ENCODE data around the gene SEMA4F. TPM values are rescaled to one million over a fixed set of nuclear protein-coding genes. Genes with fewer than 3 reads are reported as not detected.

The SEMA4F gene
- total and polyA plus RNA-seq, 2 donors from 2014 or later, result 5.2 to 10.8 TPM

GRCh38 chr2:74646834-74647482, 7.1 kb upstream of the SEMA4F start:
- FAIRE-seq (no peak), DNase-seq (peak in 1 of 5 donors; percentile 9)
- H3K4me3 ChIP-seq (ENCODE audit: low read length in 3 of 3), result no peak overlapping the region
- H3K27me3 ChIP-seq (ENCODE audit: control insufficient read depth, insufficient read depth, low read length), result peaks cover 4% of the 10 kb centered on the region
- no peaks in the 10 kb centered on the region for H3K4me1 ChIP-seq (ENCODE audit: control insufficient read depth in 2 of 3, insufficient read depth in 2 of 3, low read depth in 1 of 3, low read length in 3 of 3)
- no peaks in the 10 kb centered on the region for H3K9me3 ChIP-seq (ENCODE audit: control insufficient read depth in 2 of 3, insufficient read depth in 1 of 3, low read length in 3 of 3)
- no peak overlapping the region for H3K9ac ChIP-seq (ENCODE audit: low read length in 3 of 3)
- TF ChIP-seq CTCF (IDR thresholded peaks at IDR 0.05; ENCODE audit: borderline replicate concordance, extremely low read depth, insufficient read depth), result no peak
- intact Hi-C loops (cut with DNase I), result no loop called here
- no peak overlapping the region for H3K27ac ChIP-seq (ENCODE audit: low read depth in 2 of 2, low read length in 2 of 2)
- H3K36me3 ChIP-seq (ENCODE audit: control insufficient read depth in 2 of 3, insufficient read depth in 3 of 3, low read length in 3 of 3), result no peaks in the 10 kb centered on the region

GRCh38 chr2:74648009-74648443, 6.0 kb upstream of the SEMA4F start, which contains the start of gene M1AP:
M1AP (minus strand) TSS chr2:74648330; CDS start chr2:74640275, 8,055 bp downstream.
- H3K36me3 ChIP-seq (ENCODE audit: control insufficient read depth in 2 of 3, insufficient read depth in 3 of 3, low read length in 3 of 3), result no peaks in the 10 kb centered on the region
- no peak for TF ChIP-seq CTCF (IDR thresholded peaks at IDR 0.05; ENCODE audit: borderline replicate concordance, extremely low read depth, insufficient read depth)
- H3K9me3 ChIP-seq (ENCODE audit: control insufficient read depth in 2 of 3, insufficient read depth in 1 of 3, low read length in 3 of 3), result no peaks in the 10 kb centered on the region
- no peak within 1 kb of the TSS for H3K9ac ChIP-seq (ENCODE audit: low read length in 3 of 3)
- H3K4me1 ChIP-seq (ENCODE audit: control insufficient read depth in 2 of 3, insufficient read depth in 2 of 3, low read depth in 1 of 3, low read length in 3 of 3), result no peaks in the 10 kb centered on the region
- intact Hi-C loops (cut with DNase I), result no loop called here
- DNase-seq (peak; percentile 20 to 75 (median 31)), FAIRE-seq (no peak)
- H3K27me3 ChIP-seq (ENCODE audit: control insufficient read depth, insufficient read depth, low read length), result peaks cover 4% of the 10 kb centered on the region
- peak within 1 kb of the TSS in 1 of 3 donors; percentile 13 for H3K4me3 ChIP-seq (ENCODE audit: low read length in 3 of 3)
- no peak within 1 kb of the TSS for H3K27ac ChIP-seq (ENCODE audit: low read depth in 2 of 2, low read length in 2 of 2)

GRCh38 chr2:74653589-74653984, 460 bp upstream of the SEMA4F start:
- no peak for TF ChIP-seq CTCF (IDR thresholded peaks at IDR 0.05; ENCODE audit: borderline replicate concordance, extremely low read depth, insufficient read depth)
- Histone ChIP-seq H3K4me3 (ENCODE audit: low read length in 3 of 3) (peak overlapping the region; percentile 64 to 83 (median 82)), H3K9ac (ENCODE audit: low read length in 3 of 3) (peak overlapping the region in 2 of 3 donors; percentile 47 to 72), H3K36me3 (ENCODE audit: control insufficient read depth in 2 of 3, insufficient read depth in 3 of 3, low read length in 3 of 3) (no peaks in the 10 kb centered on the region), H3K4me1 (ENCODE audit: control insufficient read depth in 2 of 3, insufficient read depth in 2 of 3, low read depth in 1 of 3, low read length in 3 of 3) (peaks cover 0 to 4% (median 0%) of the 10 kb centered on the region in 3 donors), H3K9me3 (ENCODE audit: control insufficient read depth in 2 of 3, insufficient read depth in 1 of 3, low read length in 3 of 3) (no peaks in the 10 kb centered on the region), H3K27me3 (ENCODE audit: control insufficient read depth, insufficient read depth, low read length) (peaks cover 1% of the 10 kb centered on the region), H3K27ac (ENCODE audit: low read depth in 2 of 2, low read length in 2 of 2) (no peak overlapping the region)
- DNase-seq (no peak), FAIRE-seq (no peak)
- intact Hi-C loops (cut with DNase I), result no loop called here

Data from kidney (tissue), 14 donors.